Skeletal muscle satellite cell (primary cell): Measurements from ENCODE around the gene BCORL1.

Source experiments
- H3K27me3 ChIP-seq: 2 replicates; pipeline ENCODE4 v1.7.0; 2013; ENCODE audit warnings: low read length; ENCODE audit not compliant: control insufficient read depth, insufficient read depth
- H3K36me3 ChIP-seq: 2 replicates; pipeline ENCODE4 v1.7.0; 2013; ENCODE audit warnings: mild to moderate bottlenecking, control low read depth, low read length; ENCODE audit not compliant: insufficient read depth
- H3K4me1 ChIP-seq: 2 replicates; pipeline ENCODE4 v1.7.0; 2013; ENCODE audit warnings: low read length; ENCODE audit not compliant: control insufficient read depth, insufficient read depth
- H3K4me2 ChIP-seq: 2 replicates; pipeline ENCODE4 v1.7.0; 2013; ENCODE audit warnings: mild to moderate bottlenecking, low read length
- H3K4me3 ChIP-seq: 2 replicates; pipeline ENCODE4 v1.7.0; 2013; ENCODE audit warnings: low read length
- H3K9ac ChIP-seq: 2 replicates; pipeline ENCODE4 v1.7.0; 2013; ENCODE audit warnings: mild to moderate bottlenecking, low read depth, low read length, moderate library complexity
- H3K9me3 ChIP-seq: replicated peaks from 2 replicates; pipeline ENCODE4 v1.7.0; 2013; ENCODE audit warnings: mild to moderate bottlenecking, control low read depth, low read length

BCORL1 gene

DNA sequence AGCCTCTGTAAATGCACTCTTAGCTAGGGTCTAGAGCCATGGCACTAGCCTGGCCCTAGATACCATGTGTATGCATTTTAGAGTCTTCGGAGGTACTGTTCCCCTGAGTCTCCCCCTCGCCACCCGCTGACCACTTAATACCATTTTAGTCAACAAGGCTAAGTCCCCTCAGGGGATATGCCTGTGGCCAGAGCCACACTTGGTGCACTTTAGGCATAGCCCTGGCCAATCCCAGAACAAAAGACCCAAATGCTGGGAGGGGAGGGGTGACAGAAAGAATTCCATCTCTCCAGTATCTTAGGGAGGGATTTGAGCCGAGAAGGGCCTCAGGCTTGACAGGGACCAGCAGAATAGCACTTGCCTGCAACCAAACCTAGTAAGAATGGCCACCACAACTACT lies 28.6 kb upstream of the BCORL1 start:
- Histone ChIP-seq H3K9ac (no peak overlapping the region), H3K4me3 (no peak overlapping the region), H3K4me1 (peaks cover 3% of the 10 kb centered on the region), H3K9me3 (no peaks in the 10 kb centered on the region), H3K4me2 (no peak overlapping the region), H3K36me3 (no peaks in the 10 kb centered on the region), H3K27me3 (peaks cover 3% of the 10 kb centered on the region)

- no peak overlapping the region for H3K4me3 ChIP-seq
- no peak overlapping the region for H3K9ac ChIP-seq
- peaks cover 3% of the 10 kb centered on the region for H3K4me1 ChIP-seq
- H3K9me3 ChIP-seq = no peaks in the 10 kb centered on the region
- H3K27me3 ChIP-seq = peaks cover 3% of the 10 kb centered on the region
- no peak overlapping the region for H3K4me2 ChIP-seq
- H3K36me3 ChIP-seq = no peaks in the 10 kb centered on the region
Measured at GRCh38 chrX:129954804-129955203, 27.6 kb upstream of the BCORL1 start.

DNA sequence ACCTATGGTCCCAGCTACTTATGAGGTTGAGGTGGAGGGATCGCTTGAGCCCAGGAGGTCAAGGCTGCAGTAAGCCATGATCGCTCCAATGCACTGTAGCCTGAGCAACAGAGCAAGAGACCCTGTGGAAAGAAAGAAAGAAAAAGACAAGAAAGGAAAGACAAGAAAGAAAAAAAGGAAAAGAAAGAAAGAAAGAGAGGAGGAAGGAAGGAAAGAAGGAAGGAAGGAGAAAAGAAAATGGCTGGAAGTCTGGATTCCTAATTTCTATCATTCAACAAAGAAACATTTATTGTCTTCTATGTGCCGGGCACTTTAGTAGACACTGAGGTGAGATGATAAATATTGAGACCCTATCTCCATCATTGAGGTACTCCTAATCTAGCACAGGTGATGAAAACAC lies 26.8 kb upstream of the BCORL1 start:
- no peak overlapping the region for H3K4me3 ChIP-seq
- H3K9me3 ChIP-seq = no peaks in the 10 kb centered on the region
- no peak overlapping the region for H3K4me2 ChIP-seq
- H3K4me1 ChIP-seq = peaks cover 3% of the 10 kb centered on the region
- H3K27me3 ChIP-seq = peaks cover 3% of the 10 kb centered on the region
- no peak overlapping the region for H3K9ac ChIP-seq
- H3K36me3 ChIP-seq = no peaks in the 10 kb centered on the region

- Histone ChIP-seq H3K4me1 (peaks cover 4% of the 10 kb centered on the region), H3K4me2 (no peak overlapping the region), H3K4me3 (no peak overlapping the region), H3K27me3 (no peaks in the 10 kb centered on the region), H3K36me3 (no peaks in the 10 kb centered on the region), H3K9ac (no peak overlapping the region), H3K9me3 (no peaks in the 10 kb centered on the region)
Measured at GRCh38 chrX:129956145-129956544, 26.3 kb upstream of the BCORL1 start.

DNA sequence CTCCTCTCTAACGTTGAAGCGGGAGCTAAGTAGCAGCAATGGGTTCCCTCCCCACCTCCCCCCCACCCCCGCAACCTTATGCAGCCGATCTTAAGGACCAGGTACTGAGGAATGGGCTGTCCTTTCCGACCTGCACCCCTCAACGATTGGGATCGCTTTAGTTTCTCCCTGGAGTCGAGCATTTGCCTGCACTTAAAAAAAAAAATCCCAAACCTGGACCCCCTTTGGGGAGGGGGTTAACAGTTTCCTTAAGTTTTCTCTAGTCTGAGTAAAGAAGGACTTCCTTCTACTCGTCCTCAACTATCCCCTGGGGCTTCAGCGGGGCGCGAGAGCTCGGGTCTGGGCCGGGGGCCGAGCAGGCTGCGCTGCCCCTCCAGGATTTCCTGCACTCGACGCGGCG lies 25.7 kb upstream of the BCORL1 start:
- peak overlapping the region; percentile 78 for H3K4me2 ChIP-seq
- H3K36me3 ChIP-seq = no peaks in the 10 kb centered on the region
- H3K9me3 ChIP-seq = no peaks in the 10 kb centered on the region
- H3K9ac ChIP-seq = no peak overlapping the region
- H3K27me3 ChIP-seq = no peaks in the 10 kb centered on the region
- peaks cover 10% of the 10 kb centered on the region for H3K4me1 ChIP-seq
- H3K4me3 ChIP-seq = peak overlapping the region; percentile 57

GRCh38 chrX:129957241-129958082 lies 25.0 kb upstream of the BCORL1 start:
- Histone ChIP-seq H3K36me3 (no peaks in the 10 kb centered on the region), H3K27me3 (no peaks in the 10 kb centered on the region), H3K4me3 (peak overlapping the region; percentile 63), H3K4me2 (peak overlapping the region; percentile 78), H3K9ac (peak overlapping the region; percentile 70), H3K4me1 (peaks cover 8% of the 10 kb centered on the region), H3K9me3 (no peaks in the 10 kb centered on the region)

GRCh38 chrX:129958083-129958465 lies 24.4 kb upstream of the BCORL1 start:
- Histone ChIP-seq H3K36me3 (no peaks in the 10 kb centered on the region), H3K9me3 (no peaks in the 10 kb centered on the region), H3K9ac (no peak overlapping the region), H3K4me2 (no peak overlapping the region), H3K4me1 (peaks cover 8% of the 10 kb centered on the region), H3K4me3 (no peak overlapping the region), H3K27me3 (no peaks in the 10 kb centered on the region)

- no peak overlapping the region for H3K4me3 ChIP-seq
Measured at GRCh38 chrX:129958814-129959492, 23.5 kb upstream of the BCORL1 start.

DNA sequence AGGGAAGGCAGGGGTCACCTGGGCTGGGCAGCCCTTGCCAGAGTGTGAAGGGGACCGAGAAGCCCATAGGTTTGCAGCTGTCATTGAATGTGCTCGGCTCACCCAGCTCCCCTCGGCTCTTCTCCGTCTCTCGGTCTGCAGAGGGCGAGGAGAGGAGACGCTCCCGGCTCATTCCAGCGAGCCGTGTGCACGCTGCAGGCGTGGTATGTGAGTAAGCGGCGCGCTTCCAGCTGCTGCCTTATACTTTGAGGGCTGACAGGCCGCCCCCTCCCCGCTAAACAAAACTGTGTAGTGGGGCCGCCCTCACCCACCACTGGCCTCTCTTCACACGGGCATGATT lies 23.0 kb upstream of the BCORL1 start:
- no peaks in the 10 kb centered on the region for H3K27me3 ChIP-seq
- no peak overlapping the region for H3K4me3 ChIP-seq
- H3K36me3 ChIP-seq = no peaks in the 10 kb centered on the region
- no peak overlapping the region for H3K9ac ChIP-seq
- H3K4me1 ChIP-seq = peaks cover 10% of the 10 kb centered on the region
- H3K9me3 ChIP-seq = no peaks in the 10 kb centered on the region
- H3K4me2 ChIP-seq = no peak overlapping the region

More at GRCh38 chrX:129958814-129959492, 23.5 kb upstream of the BCORL1 start:
- no peaks in the 10 kb centered on the region for H3K9me3 ChIP-seq
- H3K4me1 ChIP-seq = peaks cover 10% of the 10 kb centered on the region
- H3K4me2 ChIP-seq = no peak overlapping the region
- H3K36me3 ChIP-seq = no peaks in the 10 kb centered on the region
- no peaks in the 10 kb centered on the region for H3K27me3 ChIP-seq
- no peak overlapping the region for H3K9ac ChIP-seq

- Histone ChIP-seq H3K9ac (no peak overlapping the region), H3K4me3 (no peak overlapping the region), H3K27me3 (no peaks in the 10 kb centered on the region), H3K36me3 (no peaks in the 10 kb centered on the region), H3K4me2 (peak overlapping the region; percentile 64), H3K4me1 (peaks cover 10% of the 10 kb centered on the region), H3K9me3 (no peaks in the 10 kb centered on the region)
Measured at GRCh38 chrX:129961180-129962083, 21.0 kb upstream of the BCORL1 start.

DNA sequence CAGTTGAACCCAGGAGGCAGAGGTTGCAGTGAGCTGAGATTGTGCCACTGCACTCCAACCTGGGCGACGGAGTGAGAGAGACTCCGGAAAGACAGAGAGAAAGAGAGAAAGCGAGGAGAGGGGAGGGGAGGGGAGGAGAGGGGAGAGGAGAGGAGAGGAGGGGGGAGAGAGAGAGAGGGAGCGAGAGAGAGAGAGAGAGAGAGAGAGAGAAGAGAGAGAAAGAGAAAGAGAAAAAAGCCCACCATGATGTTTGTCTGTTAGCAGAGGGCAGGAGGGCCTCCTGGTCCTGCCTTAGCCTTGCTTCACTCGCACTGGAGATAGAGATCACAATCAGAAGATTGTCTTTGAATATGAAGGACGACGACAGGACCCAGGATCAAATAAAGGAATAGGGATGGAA lies 18.7 kb upstream of the BCORL1 start:
- H3K9ac ChIP-seq = no peak overlapping the region
- H3K27me3 ChIP-seq = no peaks in the 10 kb centered on the region
- H3K36me3 ChIP-seq = no peaks in the 10 kb centered on the region
- no peak overlapping the region for H3K4me2 ChIP-seq
- no peak overlapping the region for H3K4me3 ChIP-seq
- no peaks in the 10 kb centered on the region for H3K9me3 ChIP-seq
- peaks cover 10% of the 10 kb centered on the region for H3K4me1 ChIP-seq
